Hepatocyte (in vitro differentiated cells): ENCODE data around the gene CD79A. TPM values are rescaled to one million over a fixed set of nuclear protein-coding genes. Genes with fewer than 3 reads are reported as not detected.

Source experiments
- DNase-seq: peaks from one replicate; pipeline ENCODE4 v3.0.0-alpha.2; 2016; ENCODE audit warnings: low spot score
- H2AFZ ChIP-seq: fragments of 200-600 bp; sonication (generic); 2 replicates; pipeline ENCODE4 v1.6.0; 2016; ENCODE audit warnings: antibody characterized with exemption, mild to moderate bottlenecking
- H3K27ac ChIP-seq: fragments of 200-600 bp; sonication (generic); 2 replicates; pipeline ENCODE4 v1.5.1; 2016; ENCODE audit warnings: mild to moderate bottlenecking
- H3K27me3 ChIP-seq: fragments of 200-600 bp; sonication (generic); 2 replicates; pipeline ENCODE4 v1.6.1; 2016
- H3K36me3 ChIP-seq: fragments of 200-600 bp; sonication (generic); replicated peaks from 2 replicates; pipeline ENCODE4 v1.5.1; 2016; ENCODE audit warnings: low read depth; ENCODE audit not compliant: insufficient read depth
- H3K4me1 ChIP-seq: fragments of 200-600 bp; sonication (generic); 2 replicates; pipeline ENCODE4 v1.5.1; 2016; ENCODE audit warnings: mild to moderate bottlenecking, moderate library complexity; ENCODE audit not compliant: insufficient read depth
- H3K4me2 ChIP-seq: fragments of 200-600 bp; sonication (generic); 2 replicates; pipeline ENCODE4 v1.6.0; 2016
- H3K4me3 ChIP-seq: fragments of 200-600 bp; sonication (generic); 2 replicates; pipeline ENCODE4 v1.5.1; 2016; ENCODE audit warnings: mild to moderate bottlenecking
- H3K79me2 ChIP-seq: fragments of 200-600 bp; sonication (generic); 2 replicates; pipeline ENCODE4 v1.6.0; 2017; ENCODE audit warnings: mild to moderate bottlenecking
- H3K9me2 ChIP-seq: fragments of 200-600 bp; sonication (generic); replicated peaks from 2 replicates; pipeline ENCODE4 v1.6.0; 2017; ENCODE audit warnings: mild to moderate bottlenecking; ENCODE audit not compliant: insufficient read depth
- H3K9me3 ChIP-seq: fragments of 200-600 bp; sonication (generic); 2 replicates; pipeline ENCODE4 v1.5.1; 2016; ENCODE audit warnings: low read depth, mild to moderate bottlenecking
- H4K20me1 ChIP-seq: fragments of 200-600 bp; sonication (generic); 2 replicates; pipeline ENCODE4 v1.6.0; 2016; ENCODE audit warnings: mild to moderate bottlenecking; ENCODE audit not compliant: insufficient read depth, poor library complexity, severe bottlenecking
- CTCF ChIP-seq: fragments of 200-600 bp; sonication (generic); IDR thresholded peaks from 2 replicates; pipeline ENCODE4 v1.5.1; 2016; ENCODE audit warnings: antibody characterized with exemption, mild to moderate bottlenecking; ENCODE audit not compliant: poor library complexity
- EZH2 ChIP-seq: fragments of 200-600 bp; sonication (generic); IDR thresholded peaks from 2 replicates; pipeline ENCODE4 v1.6.1; 2016; ENCODE audit warnings: antibody characterized with exemption, mild to moderate bottlenecking, borderline replicate concordance
- EZH2phosphoT487 ChIP-seq: fragments of 200-600 bp; sonication (generic); IDR thresholded peaks from one replicate; pipeline ENCODE4 v1.6.1; 2018; ENCODE audit warnings: antibody characterized with exemption, mild to moderate bottlenecking, low read depth, moderate library complexity; ENCODE audit not compliant: unreplicated experiment, severe bottlenecking
- WGBS: methylation state at CpG from one replicate; pipeline ENCODE4 v1.1.6; 2016; ENCODE audit warnings: low lambda C conversion rate; ENCODE audit errors: missing lambda C conversion rate; 5-methylcytosine and 5-hydroxymethylcytosine counted together
- polyA plus RNA-seq: library from polyadenylated mRNA; unstranded; fragments of >200 nt; fragmentation: Nextera tagmentation; extraction: Ambion mirVana; gene quantifications from 2 replicates; pipeline ENCODE4 v1.2.1, GENCODE V29; 2016
- total RNA-seq: library from RNA; depleted of rRNA; stranded (reverse); fragments of >200 nt; gene quantifications from 2 replicates; pipeline ENCODE4 v1.2.3, GENCODE V29; 2014

CD79A gene
- total and polyA plus RNA-seq, 2 experiments from 2014 or later = 0.27 to 0.37 TPM

- Histone ChIP-seq H3K4me3 (no peak overlapping the region), H3K36me3 (no peaks in the 10 kb centered on the region), H3K27ac (no peak overlapping the region), H3K4me1 (no peaks in the 10 kb centered on the region), H3K9me3 (no peaks in the 10 kb centered on the region), H2AFZ (no peak overlapping the region), H3K4me2 (no peak overlapping the region), H3K9me2 (no peaks in the 10 kb centered on the region), H3K27me3 (peaks cover 23% of the 10 kb centered on the region), H4K20me1 (no peaks in the 10 kb centered on the region), H3K79me2 (no peaks in the 10 kb centered on the region)
- TF ChIP-seq EZH2phosphoT487 (no peak), CTCF (no peak), EZH2 (no peak)
- 86% methylated on average over 5 of the region's 5 CpGs for WGBS
- DNase-seq = no peak
These were observed 26.7 kb upstream of the CD79A start for GRCh38 chr19:41850381-41850780.

GRCh38 chr19:41851456-41851855 is 25.6 kb upstream of the CD79A start:
- 59% methylated on average over 4 of the region's 4 CpGs for WGBS
- DNase-seq = no peak
- no peaks in the 10 kb centered on the region for H3K9me2 ChIP-seq
- H3K9me3 ChIP-seq = no peaks in the 10 kb centered on the region
- no peak overlapping the region for H3K4me2 ChIP-seq
- no peaks in the 10 kb centered on the region for H3K79me2 ChIP-seq
- no peaks in the 10 kb centered on the region for H3K36me3 ChIP-seq
- H3K4me1 ChIP-seq = no peaks in the 10 kb centered on the region
- TF ChIP-seq EZH2 (no peak), EZH2phosphoT487 (no peak), CTCF (no peak)
- peaks cover 23% of the 10 kb centered on the region for H3K27me3 ChIP-seq
- H3K4me3 ChIP-seq = no peak overlapping the region
- H3K27ac ChIP-seq = no peak overlapping the region
- H2AFZ ChIP-seq = no peak overlapping the region
- no peaks in the 10 kb centered on the region for H4K20me1 ChIP-seq

- H2AFZ ChIP-seq = no peak overlapping the region
- no peaks in the 10 kb centered on the region for H3K36me3 ChIP-seq
- H3K4me1 ChIP-seq = no peaks in the 10 kb centered on the region
- H3K79me2 ChIP-seq = no peaks in the 10 kb centered on the region
- no peak for TF ChIP-seq CTCF
- no peak for TF ChIP-seq EZH2
- H3K4me3 ChIP-seq = no peak overlapping the region
- no peaks in the 10 kb centered on the region for H4K20me1 ChIP-seq
- DNase-seq = no peak
- H3K27ac ChIP-seq = no peak overlapping the region
- peaks cover 23% of the 10 kb centered on the region for H3K27me3 ChIP-seq
- no peaks in the 10 kb centered on the region for H3K9me3 ChIP-seq
- H3K4me2 ChIP-seq = no peak overlapping the region
- 93% methylated on average over 2 of the region's 2 CpGs for WGBS
- no peaks in the 10 kb centered on the region for H3K9me2 ChIP-seq
These were observed 23.7 kb upstream of the CD79A start for GRCh38 chr19:41853344-41853743.

- no peak overlapping the region for H2AFZ ChIP-seq
- no peaks in the 10 kb centered on the region for H3K9me2 ChIP-seq
- no peaks in the 10 kb centered on the region for H3K36me3 ChIP-seq
- H3K79me2 ChIP-seq = no peaks in the 10 kb centered on the region
- H3K4me1 ChIP-seq = no peaks in the 10 kb centered on the region
- no peaks in the 10 kb centered on the region for H4K20me1 ChIP-seq
- no peaks in the 10 kb centered on the region for H3K9me3 ChIP-seq
- 57% methylated on average over 2 of the region's 2 CpGs for WGBS
- H3K4me3 ChIP-seq = no peak overlapping the region
- DNase-seq = no peak
- H3K4me2 ChIP-seq = no peak overlapping the region
- H3K27ac ChIP-seq = no peak overlapping the region
- TF ChIP-seq EZH2phosphoT487 (no peak), CTCF (no peak)
- peaks cover 23% of the 10 kb centered on the region for H3K27me3 ChIP-seq
These were observed 23.3 kb upstream of the CD79A start for GRCh38 chr19:41853768-41854167.
